HS-5 (cell line): ENCODE measurements around the gene TSPYL2.

ENCODE experiments used
- DNase-seq: peaks from one replicate; pipeline ENCODE4 v3.0.0-alpha.2; 2012; ENCODE audit warnings: low read depth

Gene TSPYL2

DNA sequence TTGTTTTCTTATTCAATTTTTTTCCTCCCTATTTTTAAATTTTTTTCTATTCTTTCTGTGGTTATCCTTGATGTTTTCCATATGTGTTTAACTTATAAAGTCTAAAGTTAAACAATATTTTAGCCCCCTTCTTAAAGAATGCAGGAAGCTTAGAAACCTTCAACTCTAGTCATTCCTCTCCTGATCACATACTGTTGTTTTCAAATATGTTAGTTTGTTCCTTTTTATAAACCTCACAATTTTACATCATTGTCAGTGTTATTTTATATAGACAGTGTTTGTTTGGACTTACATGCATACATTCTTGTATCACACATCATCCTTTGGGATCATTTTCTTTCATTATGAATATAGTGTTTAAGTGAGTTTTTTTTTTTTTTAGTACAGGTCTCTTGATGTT, 43.3 kb downstream of the TSPYL2 start:
- DNase-seq: no peak

DNA sequence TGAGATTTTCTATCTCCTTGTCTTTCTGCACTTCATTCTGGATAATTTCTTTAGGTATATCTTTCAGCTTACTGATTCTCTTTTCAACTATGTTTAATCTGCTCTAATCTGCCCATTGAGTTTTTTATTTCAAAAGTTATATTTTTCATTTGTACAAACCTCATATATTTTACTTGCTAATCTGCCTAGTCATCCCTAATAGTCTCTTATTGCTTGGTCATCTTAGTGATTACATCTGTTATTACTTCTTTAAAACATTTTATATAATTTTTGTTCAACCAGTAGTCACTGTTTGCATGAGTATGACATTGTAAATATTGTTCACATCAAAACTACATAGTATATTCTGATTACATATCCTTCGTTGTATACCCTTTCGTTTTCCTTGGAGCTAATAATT, 44.2 kb downstream of the TSPYL2 start:
- DNase-seq: no peak

DNA sequence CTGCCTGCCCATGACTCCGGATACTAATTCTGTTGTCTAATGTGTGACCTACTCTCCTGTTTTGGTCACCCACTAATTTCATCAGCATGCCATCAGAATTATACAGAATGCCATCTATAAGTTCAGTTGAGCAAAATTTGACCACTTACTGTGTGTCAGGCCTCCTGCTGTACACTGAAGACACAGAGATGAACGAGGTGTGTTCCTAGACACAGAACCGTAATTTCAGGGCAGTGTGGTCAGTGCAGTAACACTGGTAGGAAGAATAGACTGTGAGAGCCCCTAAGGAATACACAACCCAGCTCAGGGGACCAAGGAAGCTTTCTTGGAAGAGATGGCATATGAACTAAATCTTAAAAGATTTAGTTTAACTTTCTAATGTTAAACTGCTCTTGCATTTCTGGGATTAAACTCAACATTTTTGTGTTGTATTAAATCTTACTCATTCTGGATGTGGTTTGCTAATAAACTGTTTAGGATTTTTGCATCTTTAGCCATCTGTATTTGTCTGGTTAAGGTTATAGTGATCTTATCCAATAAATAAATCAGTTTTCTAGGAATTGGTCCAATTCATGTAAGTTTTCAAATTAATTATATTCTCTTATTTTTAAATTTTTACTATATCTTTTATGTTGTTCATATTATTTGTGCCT, 46.1 kb downstream of the TSPYL2 start:
- DNase-seq: no peak

DNA sequence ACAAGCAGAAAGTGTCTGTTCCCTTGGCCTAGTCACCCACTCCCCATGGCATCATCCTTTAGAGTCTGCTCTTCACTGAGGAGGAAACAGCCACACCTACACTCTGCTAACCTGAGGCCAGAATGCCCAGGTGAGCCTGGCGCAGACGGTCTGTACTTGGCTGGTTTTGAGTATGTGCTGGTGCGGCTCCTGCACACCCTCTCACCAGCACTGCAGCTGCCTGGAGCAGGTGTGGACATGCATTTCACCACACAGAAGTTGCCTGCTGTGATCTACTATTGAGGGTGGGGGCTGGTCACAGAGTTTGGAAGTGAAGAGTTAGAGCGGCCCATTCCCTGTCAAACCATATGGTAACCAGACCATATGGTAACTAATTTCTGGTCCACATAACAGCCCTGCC, 51.2 kb downstream of the TSPYL2 start:
- DNase-seq: no peak

DNA sequence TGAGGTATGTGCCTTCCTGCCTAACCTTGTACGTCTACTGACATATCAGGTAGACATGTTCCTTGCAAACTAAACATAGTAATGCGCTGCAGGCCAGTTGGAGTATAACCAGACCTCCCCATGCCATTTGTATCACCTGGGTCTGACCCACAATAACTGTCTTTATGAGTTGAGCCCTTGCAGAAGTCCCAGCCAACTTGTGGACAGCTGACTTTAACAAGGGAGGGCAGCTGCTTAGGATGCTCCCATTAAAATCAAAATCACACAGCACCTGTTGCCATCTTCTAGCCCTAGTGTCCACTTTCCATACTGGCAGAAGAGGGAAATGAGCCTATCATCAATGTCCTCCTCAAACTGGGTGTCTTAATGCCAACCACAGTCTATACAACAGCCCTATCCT, 53.4 kb downstream of the TSPYL2 start:
- no peak for DNase-seq
